Mammary epithelial cell (primary cell): ENCODE results near the gene NOA1.

Experiments used
- CTCF ChIP-seq, 2 donors: IDR thresholded peaks in 1 of 2; conservative IDR thresholded peaks in 1 of 2; 2 replicates each; pipeline ENCODE4 v1.5.1; 2011 to 2012; ENCODE audit warnings: inconsistent platforms in 2 of 2, low read length in 2 of 2, mild to moderate bottlenecking in 2 of 2, control low read depth in 1 of 2, low read depth in 1 of 2; ENCODE audit not compliant: insufficient read depth in 1 of 2; ENCODE audit errors: extremely low read depth in 1 of 2
- EZH2 ChIP-seq: IDR thresholded peaks from 2 replicates; pipeline ENCODE4 v1.6.1; 2012; ENCODE audit warnings: low read length, inconsistent platforms, borderline replicate concordance

- no peak for TF ChIP-seq CTCF (conservative IDR thresholded peaks at IDR 0.05 in 1 of 2, IDR thresholded peaks at IDR 0.05 in 1 of 2; ENCODE audit: extremely low read depth in 1 of 2, insufficient read depth in 1 of 2, low read depth in 1 of 2, low read length in 2 of 2)
- TF ChIP-seq EZH2: no peak
Measured at GRCh38 chr4:57013543-57014120, 36.2 kb upstream of the NOA1 start.
